Activated naive CD8-positive, alpha-beta T cell (primary cell): ENCODE data around the gene BEST4.
"Not testable (repeated sequence)": the region's sequence is repeated elsewhere in the genome, so short reads cannot be mapped to it uniquely, and the experiment has no call there.

Experiments
- H3K27ac Mint-ChIP-seq: one replicate; pipeline ENCODE4 v1.8.0; 2021; ENCODE audit warnings: mixed read lengths
- H3K27me3 Mint-ChIP-seq: one replicate; pipeline ENCODE4 v1.8.0; 2021; ENCODE audit warnings: mixed read lengths
- H3K36me3 Mint-ChIP-seq: one replicate; pipeline ENCODE4 v1.8.0; 2021; ENCODE audit warnings: mixed read lengths
- H3K4me1 Mint-ChIP-seq: one replicate; pipeline ENCODE4 v1.8.0; 2021; ENCODE audit warnings: low read depth, mixed read lengths
- H3K4me3 Mint-ChIP-seq: one replicate; pipeline ENCODE4 v1.8.0; 2021; ENCODE audit warnings: mild to moderate bottlenecking, mixed read lengths
- H3K9me3 Mint-ChIP-seq: one replicate; pipeline ENCODE4 v1.8.0; 2021; ENCODE audit warnings: low read depth, mixed read lengths

Gene BEST4

DNA sequence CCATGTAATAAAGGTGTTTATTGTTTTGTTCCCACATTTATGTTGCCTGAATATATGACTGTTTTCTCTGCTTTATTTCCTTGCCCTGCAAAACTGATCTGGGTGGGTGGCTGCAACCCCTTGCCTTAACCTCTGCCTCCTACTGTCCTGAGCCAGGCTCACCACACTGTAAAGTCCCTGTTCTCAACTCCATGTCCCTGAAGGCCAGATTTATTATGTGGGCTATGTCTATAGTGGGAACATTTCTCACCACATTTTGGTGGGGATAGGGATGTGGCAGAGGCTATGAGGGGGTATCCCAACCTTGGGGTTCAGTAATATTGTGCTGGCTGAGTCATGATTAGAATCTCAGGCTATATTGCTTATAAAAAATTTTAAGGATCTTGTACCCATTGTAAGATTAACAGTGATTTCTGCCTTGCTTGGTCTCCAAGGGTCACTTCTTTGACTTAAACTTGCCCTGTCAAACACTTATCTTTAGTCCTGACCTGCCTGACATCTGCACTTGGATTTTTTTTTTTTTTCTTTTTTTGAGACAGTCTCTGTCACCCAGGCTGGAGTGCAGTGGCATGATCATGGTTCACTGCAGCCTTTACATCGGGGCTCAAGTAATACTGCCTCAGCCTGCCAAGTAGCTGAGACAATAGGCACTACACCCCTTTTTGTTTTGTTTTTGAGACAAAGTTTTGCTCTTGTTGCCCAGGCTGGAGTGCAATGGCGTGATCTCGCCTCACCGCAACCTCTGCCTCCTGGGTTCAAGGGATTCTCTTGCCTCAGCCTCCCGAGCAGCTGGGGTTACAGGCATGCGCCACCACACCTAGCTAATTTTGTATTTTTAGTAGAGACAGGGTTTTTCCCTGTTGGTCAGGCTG lies 9.0 kb downstream of the BEST4 start:
- Mint-ChIP-seq H3K4me1 (peaks cover 44% of the 10 kb centered on the region), H3K27me3 (no peaks in the 10 kb centered on the region), H3K36me3 (peaks cover 29% of the 10 kb centered on the region), H3K9me3 (no peaks in the 10 kb centered on the region), H3K4me3 (peak overlapping the region; percentile 96), H3K27ac (peak overlapping the region; percentile 100)

DNA sequence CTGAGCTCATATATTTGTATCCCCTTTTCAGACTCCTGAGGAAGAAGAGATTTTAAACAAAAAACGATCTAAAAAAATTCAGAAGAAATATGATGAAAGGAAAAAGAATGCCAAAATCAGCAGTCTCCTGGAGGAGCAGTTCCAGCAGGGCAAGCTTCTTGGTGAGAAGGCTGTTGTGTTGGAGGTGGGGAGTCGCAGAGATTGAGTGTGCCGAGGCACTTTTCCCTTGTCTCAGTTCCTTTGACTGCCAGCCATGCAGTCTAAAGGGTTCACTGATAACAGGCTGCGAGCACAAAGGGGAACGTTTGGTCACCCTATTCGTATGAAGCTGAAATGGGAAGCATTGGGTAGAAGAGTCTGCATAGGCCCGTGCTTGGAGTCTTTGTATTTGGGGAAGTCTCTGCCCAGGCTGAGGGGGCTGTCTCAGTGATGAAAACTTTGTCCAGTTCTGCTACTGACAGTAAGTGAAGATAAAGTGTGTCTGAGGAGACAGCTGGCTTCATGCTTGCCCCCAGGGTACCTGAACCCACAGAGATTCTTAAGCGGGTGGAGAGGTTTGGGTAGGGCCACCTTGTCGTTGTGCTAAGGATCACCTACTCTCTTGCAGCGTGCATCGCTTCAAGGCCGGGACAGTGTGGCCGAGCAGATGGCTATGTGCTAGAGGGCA lies 9.9 kb downstream of the BEST4 start:
- Mint-ChIP-seq H3K4me3 (peak overlapping the region; percentile 96), H3K27ac (peak overlapping the region; percentile 100), H3K9me3 (no peaks in the 10 kb centered on the region), H3K27me3 (no peaks in the 10 kb centered on the region), H3K4me1 (peaks cover 38% of the 10 kb centered on the region), H3K36me3 (peaks cover 29% of the 10 kb centered on the region)

DNA sequence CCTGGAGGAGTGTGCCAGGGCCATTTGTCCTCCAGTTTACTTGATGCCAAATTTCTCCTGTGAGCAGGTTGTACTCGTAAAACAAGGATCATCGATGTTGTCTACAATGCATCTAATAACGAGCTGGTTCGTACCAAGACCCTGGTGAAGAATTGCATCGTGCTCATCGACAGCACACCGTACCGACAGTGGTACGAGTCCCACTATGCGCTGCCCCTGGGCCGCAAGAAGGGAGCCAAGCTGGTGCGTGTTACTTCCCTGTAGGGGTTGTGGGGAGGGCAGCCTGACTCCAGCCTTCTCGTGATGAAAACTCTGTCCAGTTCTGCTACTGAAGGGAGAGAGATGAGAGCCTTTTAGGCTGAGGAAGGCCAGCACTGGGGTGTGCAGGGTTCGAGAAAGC lies 10.4 kb downstream of the BEST4 start:
- H3K36me3 Mint-ChIP-seq: peaks cover 31% of the 10 kb centered on the region
- H3K4me3 Mint-ChIP-seq: peak overlapping the region; percentile 96
- H3K27ac Mint-ChIP-seq: peak overlapping the region; percentile 100
- no peaks in the 10 kb centered on the region for H3K27me3 Mint-ChIP-seq
- peaks cover 37% of the 10 kb centered on the region for H3K4me1 Mint-ChIP-seq
- no peaks in the 10 kb centered on the region for H3K9me3 Mint-ChIP-seq

DNA sequence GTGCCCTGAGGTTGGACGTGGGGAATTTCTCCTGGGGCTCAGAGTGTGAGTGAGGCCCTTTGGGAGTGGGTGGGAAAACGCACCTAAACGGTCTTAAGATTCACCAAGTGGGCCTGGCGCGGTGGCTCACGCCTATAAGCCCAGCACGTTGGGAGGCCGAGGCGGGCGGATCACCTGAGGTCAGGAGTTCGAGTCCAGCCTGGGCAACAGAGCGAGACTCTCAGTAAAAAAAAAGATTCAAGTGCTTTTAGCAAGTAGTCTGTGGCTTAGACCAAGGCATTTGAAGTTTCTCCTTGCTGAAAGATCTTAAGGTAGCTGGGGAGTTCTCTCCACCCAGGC lies 11.3 kb downstream of the BEST4 start:
- Mint-ChIP-seq H3K4me1 (peaks cover 37% of the 10 kb centered on the region), H3K4me3 (peak overlapping the region; percentile 96), H3K9me3 (no peaks in the 10 kb centered on the region), H3K36me3 (peaks cover 31% of the 10 kb centered on the region), H3K27ac (peak overlapping the region; percentile 100), H3K27me3 (no peaks in the 10 kb centered on the region)

DNA sequence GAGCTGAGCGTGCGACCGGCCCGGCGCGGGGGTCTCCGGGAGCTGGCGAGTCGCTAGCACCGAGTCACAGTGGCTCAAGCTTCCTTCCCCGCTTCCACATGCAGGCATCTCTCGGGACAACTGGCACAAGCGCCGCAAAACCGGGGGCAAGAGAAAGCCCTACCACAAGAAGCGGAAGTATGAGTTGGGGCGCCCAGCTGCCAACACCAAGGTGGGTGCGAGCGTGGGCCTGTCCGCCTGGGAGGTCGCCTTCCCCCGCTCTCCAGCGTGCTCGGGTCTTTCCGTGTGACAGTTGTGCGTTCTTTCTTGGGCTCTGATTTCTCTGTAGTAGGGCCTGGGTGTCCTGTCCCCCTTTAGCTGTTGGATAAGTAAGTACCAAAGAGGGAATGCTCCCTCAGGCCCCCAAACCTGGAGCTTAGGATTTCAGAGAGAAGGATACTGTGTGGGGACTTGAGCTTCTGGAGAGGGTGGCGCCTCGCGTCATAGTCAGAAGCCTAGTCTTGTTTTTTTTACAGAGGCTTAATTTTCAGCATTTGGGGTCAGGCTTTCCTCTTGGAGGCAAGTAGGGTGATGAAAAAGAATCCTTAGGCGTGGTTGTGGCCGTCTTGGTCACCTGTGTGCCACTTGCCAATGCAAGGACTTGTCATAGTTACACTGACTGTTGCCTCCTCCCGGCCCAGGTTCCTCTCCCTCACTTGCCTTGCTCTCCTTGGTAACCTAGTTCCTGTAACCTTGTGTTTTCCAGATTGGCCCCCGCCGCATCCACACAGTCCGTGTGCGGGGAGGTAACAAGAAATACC lies 11.8 kb downstream of the BEST4 start:
- Mint-ChIP-seq H3K4me3 (peak overlapping the region; percentile 96), H3K27me3 (no peaks in the 10 kb centered on the region), H3K36me3 (peaks cover 26% of the 10 kb centered on the region), H3K27ac (peak overlapping the region; percentile 100), H3K4me1 (peaks cover 36% of the 10 kb centered on the region), H3K9me3 (no peaks in the 10 kb centered on the region)

DNA sequence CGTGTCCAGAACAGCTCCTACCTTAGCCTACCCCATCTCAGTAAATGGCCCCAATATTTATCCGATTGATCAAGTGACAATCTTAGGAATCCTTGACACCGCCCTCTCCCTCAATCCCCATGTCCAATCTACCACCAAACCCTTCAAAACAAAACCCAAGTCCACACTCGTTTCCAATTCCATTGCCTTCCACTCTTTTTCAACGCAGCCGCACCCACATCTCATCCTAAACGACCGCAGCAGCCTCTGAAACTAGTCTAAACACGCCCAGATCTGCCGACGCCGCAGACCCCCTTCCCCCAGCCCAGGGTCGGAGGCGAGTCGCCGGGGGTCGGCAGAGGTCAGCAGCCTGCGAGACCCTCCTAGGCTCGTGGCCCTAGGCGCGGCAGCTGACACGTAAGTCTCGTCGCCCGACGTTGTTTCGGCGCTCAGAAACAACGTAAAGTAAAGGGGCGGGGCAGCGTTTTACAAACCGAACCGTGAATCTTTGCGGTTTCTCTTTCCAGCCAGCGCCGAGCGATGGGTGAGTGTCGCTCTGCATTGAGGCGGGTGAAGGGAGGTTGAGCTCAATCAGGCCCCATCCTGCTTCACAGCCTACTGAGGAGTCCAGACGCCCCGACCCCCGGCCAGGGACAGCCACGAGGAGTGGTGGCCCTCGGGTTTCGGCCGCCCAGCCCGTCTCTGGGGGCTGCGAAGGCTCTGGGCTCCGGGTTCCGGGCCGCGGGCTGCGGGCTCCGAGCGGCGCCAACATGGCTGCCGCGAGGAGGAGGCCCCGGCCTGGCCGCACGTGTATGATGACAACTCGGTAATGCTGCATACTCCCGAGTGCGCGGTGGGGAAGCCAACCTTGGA lies 12.7 kb downstream of the BEST4 start, which contains the start of gene RPS8:
RPS8 (plus strand) TSS at position 463 of the 852 bp plus-strand sequence; CDS start at position 520, 57 bp downstream.
- peaks cover 33% of the 10 kb centered on the region for H3K4me1 Mint-ChIP-seq
- H3K27me3 Mint-ChIP-seq: no peaks in the 10 kb centered on the region
- peaks cover 23% of the 10 kb centered on the region for H3K36me3 Mint-ChIP-seq
- no peaks in the 10 kb centered on the region for H3K9me3 Mint-ChIP-seq
- peak within 1 kb of the TSS; percentile 96 for H3K4me3 Mint-ChIP-seq
- peak within 1 kb of the TSS; percentile 100 for H3K27ac Mint-ChIP-seq

DNA sequence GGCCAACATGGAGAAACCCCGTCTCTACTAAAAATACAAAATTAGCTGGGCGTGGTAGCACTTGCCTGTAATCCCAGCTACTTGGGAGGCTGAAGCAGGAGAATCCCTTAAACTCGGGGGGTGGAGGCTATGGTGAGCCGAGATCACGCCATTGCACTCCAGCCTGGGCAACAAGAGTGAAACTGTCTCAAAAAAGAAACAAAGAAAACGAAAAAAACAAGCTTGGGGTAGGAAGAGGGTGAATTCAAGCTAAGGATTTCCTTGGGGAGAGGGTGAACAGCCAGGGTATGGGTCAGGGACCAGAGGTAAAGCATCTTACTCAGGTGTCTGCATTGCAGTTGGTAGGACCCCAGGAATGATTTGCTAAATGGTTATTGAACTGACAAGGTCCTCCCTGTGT lies 21.5 kb downstream of the BEST4 start:
- H3K27me3 Mint-ChIP-seq, H3K4me1 Mint-ChIP-seq, H3K27ac Mint-ChIP-seq, H3K9me3 Mint-ChIP-seq, H3K4me3 Mint-ChIP-seq, H3K36me3 Mint-ChIP-seq: not testable (repeated sequence)

DNA sequence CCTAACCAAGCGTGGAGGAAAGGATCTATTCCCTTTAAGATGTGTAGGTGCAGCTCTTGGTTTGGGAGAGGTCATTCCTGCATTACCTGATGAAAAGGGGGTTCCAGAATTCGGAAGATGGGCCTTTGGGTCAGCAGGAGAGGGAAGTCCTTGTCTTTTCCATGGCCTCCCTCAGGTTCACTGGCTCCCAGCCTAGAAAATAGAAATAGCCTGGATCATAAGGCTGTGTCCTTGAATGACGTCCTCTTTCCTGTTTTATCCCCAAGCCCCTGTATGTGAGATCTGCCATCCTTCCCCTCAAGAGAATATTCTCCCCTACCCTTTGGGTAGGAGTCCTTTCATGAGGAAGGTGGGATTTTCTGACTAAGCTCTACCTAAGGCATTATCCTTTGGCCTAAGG lies 27.1 kb downstream of the BEST4 start:
- Mint-ChIP-seq H3K9me3 (no peaks in the 10 kb centered on the region), H3K36me3 (peaks cover 4% of the 10 kb centered on the region)

DNA sequence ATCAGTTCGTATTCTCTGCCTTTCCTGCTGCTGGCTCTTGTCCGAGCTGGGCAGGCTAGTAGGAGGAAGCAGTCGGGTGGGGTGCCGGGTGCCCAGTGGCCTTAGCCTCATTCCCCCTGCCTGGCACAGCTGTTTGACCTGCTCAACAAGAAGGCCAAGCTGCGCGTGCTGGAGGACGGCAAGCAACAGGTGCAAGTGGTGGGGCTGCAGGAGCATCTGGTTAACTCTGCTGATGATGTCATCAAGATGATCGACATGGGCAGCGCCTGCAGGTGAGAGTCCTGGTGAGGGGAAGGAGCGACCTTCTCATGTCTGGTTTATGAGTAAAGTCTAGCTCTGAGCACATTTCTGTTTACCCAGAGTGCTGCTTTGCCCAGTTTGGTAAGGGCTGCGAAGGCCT lies 28.9 kb downstream of the BEST4 start:
- Mint-ChIP-seq H3K27ac (no peak overlapping the region), H3K4me3 (no peak overlapping the region), H3K27me3 (no peaks in the 10 kb centered on the region), H3K4me1 (peaks cover 10% of the 10 kb centered on the region), H3K36me3 (peaks cover 6% of the 10 kb centered on the region), H3K9me3 (no peaks in the 10 kb centered on the region)

More for the DNA sequence above, 27.1 kb downstream of the BEST4 start:
- Mint-ChIP-seq H3K27me3 (no peaks in the 10 kb centered on the region), H3K4me1 (peaks cover 5% of the 10 kb centered on the region), H3K27ac (no peak overlapping the region), H3K4me3 (no peak overlapping the region)

DNA sequence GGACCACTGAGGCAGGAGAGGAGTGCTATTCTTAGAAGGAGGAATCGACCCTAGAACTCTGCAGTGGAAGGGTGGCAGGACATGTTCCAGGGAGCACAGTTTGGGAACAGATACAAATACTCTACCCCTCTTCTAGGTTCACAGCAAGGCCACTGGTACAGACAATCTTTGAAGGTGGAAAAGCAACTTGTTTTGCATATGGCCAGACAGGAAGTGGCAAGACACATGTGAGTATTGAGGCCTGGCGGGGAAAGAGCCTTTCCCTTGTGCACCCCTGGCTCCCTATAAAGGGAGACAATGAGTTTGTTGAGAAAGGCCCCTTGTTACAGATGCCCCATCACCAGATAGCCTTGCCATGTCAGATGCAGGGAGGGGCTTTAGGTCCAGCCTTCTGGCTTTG lies 30.6 kb downstream of the BEST4 start:
- Mint-ChIP-seq H3K36me3 (peaks cover 6% of the 10 kb centered on the region), H3K27me3 (no peaks in the 10 kb centered on the region), H3K4me1 (peaks cover 21% of the 10 kb centered on the region), H3K4me3 (no peak overlapping the region), H3K9me3 (no peaks in the 10 kb centered on the region), H3K27ac (no peak overlapping the region)

DNA sequence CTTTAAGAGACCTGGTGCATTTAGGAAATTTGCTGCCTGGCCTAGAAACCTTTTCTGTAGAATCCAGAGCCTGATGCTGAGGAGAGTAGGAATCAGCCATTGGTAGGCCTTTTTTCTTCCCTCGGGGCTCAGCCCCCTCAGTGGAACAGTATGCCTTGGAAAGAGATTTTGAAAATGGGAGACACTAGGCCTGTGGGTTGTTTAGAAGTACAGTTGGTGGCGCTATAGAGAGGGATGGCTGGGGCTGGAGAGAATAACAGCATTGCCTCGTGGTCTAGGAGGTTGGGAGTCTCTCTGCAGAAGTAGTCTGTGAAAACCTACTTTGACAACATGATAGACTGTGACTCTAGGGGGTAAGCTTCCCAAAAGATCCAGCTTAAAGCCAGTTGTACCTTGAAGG lies 40.1 kb downstream of the BEST4 start:
- H3K27me3 Mint-ChIP-seq: no peaks in the 10 kb centered on the region
- peaks cover 5% of the 10 kb centered on the region for H3K4me1 Mint-ChIP-seq
- no peak overlapping the region for H3K4me3 Mint-ChIP-seq
- H3K27ac Mint-ChIP-seq: no peak overlapping the region
- H3K36me3 Mint-ChIP-seq: no peaks in the 10 kb centered on the region
- no peaks in the 10 kb centered on the region for H3K9me3 Mint-ChIP-seq

DNA sequence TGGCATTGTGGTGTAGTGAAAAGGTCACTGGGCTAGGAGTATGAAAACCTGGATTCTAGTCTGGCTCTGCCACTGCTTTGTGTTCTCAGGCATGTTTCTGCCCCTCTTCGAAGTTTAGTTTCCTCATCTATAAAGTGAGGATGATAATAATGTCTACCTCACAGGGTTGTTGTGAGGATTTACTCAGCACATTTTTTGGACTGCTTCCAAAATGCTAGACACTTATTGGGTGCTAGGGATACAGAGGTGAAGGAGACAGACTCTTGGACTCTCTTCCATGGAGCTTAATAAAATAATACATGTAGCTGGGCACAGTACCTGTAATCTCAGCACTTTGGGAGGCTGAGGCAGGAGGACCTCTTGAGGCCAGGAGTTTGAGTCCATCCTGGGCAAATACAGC lies 44.8 kb downstream of the BEST4 start:
- Mint-ChIP-seq H3K27me3 (no peaks in the 10 kb centered on the region), H3K9me3 (no peaks in the 10 kb centered on the region), H3K4me1 (peaks cover 16% of the 10 kb centered on the region), H3K36me3 (no peaks in the 10 kb centered on the region), H3K4me3 (no peak overlapping the region), H3K27ac (no peak overlapping the region)

DNA sequence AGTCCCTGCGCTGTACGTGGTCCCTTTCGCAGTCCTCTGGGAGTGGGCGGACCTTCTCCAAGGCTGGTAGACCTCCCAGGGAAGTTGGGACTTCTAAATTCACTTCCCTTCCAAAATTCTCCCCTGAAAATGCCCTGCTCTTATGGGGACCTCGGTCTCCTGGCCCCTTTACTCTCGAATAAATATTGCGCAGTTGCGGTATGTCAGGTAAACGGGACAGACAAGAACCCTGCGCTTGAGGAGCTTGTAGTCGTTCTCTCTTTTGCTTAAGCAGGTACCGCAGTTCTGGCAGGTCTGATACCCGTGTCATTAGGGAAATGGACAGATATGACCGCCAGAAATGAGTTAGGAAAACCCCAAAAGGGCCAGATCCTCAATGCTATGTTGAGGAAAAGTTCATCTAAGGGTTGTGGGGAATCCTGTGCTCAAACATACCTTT lies 47.8 kb downstream of the BEST4 start:
- Mint-ChIP-seq H3K9me3 (no peaks in the 10 kb centered on the region), H3K4me1 (peaks cover 14% of the 10 kb centered on the region), H3K27ac (peak overlapping the region; percentile 95), H3K27me3 (no peaks in the 10 kb centered on the region), H3K4me3 (peak overlapping the region; percentile 94), H3K36me3 (no peaks in the 10 kb centered on the region)
